Measurements from ENCODE around the gene TMEM190. TPM values are rescaled to one million over a fixed set of nuclear protein-coding genes. Genes with fewer than 3 reads are reported as not detected.
A peak's percentile ranks its signal among the peaks of the same experiment; 100 is the strongest.

The TMEM190 gene
- total RNA-seq, 1 donor from 2014 or later: not detected

- ATAC-seq: no peak
- intact Hi-C loops (cut with DNase I): no loop called here
- no peak for DNase-seq
- H3K9me3 ChIP-seq: no peaks in the 10 kb centered on the region
- H3K27ac ChIP-seq: no peak within 1 kb of the TSS
- peaks cover 14% of the 10 kb centered on the region for H3K4me1 ChIP-seq
- TF ChIP-seq, protein P1, sequence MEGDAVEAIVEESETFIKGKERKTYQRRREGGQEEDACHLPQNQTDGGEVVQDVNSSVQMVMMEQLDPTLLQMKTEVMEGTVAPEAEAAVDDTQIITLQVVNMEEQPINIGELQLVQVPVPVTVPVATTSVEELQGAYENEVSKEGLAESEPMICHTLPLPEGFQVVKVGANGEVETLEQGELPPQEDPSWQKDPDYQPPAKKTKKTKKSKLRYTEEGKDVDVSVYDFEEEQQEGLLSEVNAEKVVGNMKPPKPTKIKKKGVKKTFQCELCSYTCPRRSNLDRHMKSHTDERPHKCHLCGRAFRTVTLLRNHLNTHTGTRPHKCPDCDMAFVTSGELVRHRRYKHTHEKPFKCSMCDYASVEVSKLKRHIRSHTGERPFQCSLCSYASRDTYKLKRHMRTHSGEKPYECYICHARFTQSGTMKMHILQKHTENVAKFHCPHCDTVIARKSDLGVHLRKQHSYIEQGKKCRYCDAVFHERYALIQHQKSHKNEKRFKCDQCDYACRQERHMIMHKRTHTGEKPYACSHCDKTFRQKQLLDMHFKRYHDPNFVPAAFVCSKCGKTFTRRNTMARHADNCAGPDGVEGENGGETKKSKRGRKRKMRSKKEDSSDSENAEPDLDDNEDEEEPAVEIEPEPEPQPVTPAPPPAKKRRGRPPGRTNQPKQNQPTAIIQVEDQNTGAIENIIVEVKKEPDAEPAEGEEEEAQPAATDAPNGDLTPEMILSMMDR (IDR thresholded peaks at IDR 0.05): no peak
- peaks cover 40% of the 10 kb centered on the region for H3K27me3 ChIP-seq
- no peaks in the 10 kb centered on the region for H3K36me3 ChIP-seq
- peak within 1 kb of the TSS; percentile 46 for H3K4me3 ChIP-seq
These were observed 21.9 kb upstream of the TMEM190 start, which contains the start of gene COX6B2 for GRCh38 chr19:55354698-55355212. TSS of gene COX6B2 (minus strand) at chr19:55354719. CDS start at chr19:55354521, 198 bp downstream.

DNA sequence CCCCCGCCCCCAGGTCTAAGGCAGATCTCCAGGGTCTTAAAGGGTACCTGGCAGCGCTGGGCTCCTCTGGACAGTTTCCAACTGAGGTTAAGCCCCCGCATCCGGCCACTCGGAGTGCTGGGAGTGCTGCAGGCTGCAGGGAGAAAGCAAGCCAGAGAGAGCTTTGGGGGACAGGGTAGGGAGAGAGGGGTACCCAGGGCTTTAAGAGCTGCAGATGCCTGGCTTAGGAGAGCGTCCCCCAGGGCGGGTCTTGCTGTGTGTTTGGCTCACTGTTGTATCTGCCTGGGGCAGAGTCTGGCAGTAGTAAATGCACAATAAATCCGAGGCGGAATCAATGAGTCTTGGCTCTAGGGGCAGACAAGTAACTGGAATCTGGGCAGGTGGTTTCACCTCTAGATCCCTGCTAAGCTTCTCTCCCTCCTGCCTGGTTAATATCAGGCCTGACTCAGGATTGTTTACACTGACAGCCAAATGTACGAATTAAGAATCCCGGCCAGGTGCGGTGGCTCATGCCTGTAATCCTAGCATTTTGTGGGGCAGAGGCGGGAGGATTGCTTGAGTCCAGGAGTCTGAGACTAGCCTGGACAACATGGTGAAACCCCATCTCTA, 21.3 kb upstream of the TMEM190 start:
- TF ChIP-seq, protein P1 (IDR thresholded peaks at IDR 0.05): no peak
- Histone ChIP-seq H3K36me3 (no peaks in the 10 kb centered on the region), H3K4me3 (no peak overlapping the region), H3K27ac (no peak overlapping the region), H3K9me3 (no peaks in the 10 kb centered on the region), H3K4me1 (peaks cover 14% of the 10 kb centered on the region), H3K27me3 (peaks cover 40% of the 10 kb centered on the region)
- no peak for ATAC-seq
- DNase-seq: no peak
- intact Hi-C loops (cut with DNase I): no loop called here

DNA sequence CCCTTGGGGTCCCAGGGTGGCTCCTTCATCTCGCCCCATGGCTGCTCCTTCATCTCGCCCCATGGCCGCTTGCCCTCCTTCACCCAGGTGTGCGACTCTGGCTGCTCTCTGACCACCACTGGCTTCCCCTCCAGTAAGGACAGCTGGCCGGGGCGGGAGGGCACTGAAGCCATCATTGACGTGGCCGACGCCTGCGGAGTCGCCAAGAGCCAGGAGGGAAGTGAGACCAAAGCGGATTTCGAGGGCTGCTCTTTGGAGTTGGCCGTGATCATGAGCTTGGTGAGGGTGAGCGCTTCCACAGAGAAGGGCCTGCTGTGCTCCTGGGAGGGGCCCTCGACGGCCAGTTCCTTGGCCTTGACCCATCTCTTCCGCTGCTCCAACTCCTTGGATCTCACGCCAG, 18.1 kb upstream of the TMEM190 start:
- no peak overlapping the region for H3K27ac ChIP-seq
- no peaks in the 10 kb centered on the region for H3K36me3 ChIP-seq
- peaks cover 10% of the 10 kb centered on the region for H3K27me3 ChIP-seq
- DNase-seq: no peak
- H3K9me3 ChIP-seq: no peaks in the 10 kb centered on the region
- H3K4me1 ChIP-seq: peaks cover 9% of the 10 kb centered on the region
- no peak for ATAC-seq
- H3K4me3 ChIP-seq: no peak overlapping the region
- intact Hi-C loops (cut with DNase I): no loop called here
- TF ChIP-seq, protein P1 (IDR thresholded peaks at IDR 0.05): no peak

GRCh38 chr19:55358943-55359908, 17.4 kb upstream of the TMEM190 start:
- TF ChIP-seq, protein P1 (IDR thresholded peaks at IDR 0.05): no peak
- Histone ChIP-seq H3K27ac (no peak overlapping the region), H3K4me1 (peaks cover 5% of the 10 kb centered on the region), H3K27me3 (peaks cover 7% of the 10 kb centered on the region), H3K36me3 (no peaks in the 10 kb centered on the region), H3K9me3 (no peaks in the 10 kb centered on the region), H3K4me3 (no peak overlapping the region)
- ATAC-seq: no peak
- no peak for DNase-seq
- intact Hi-C loops (cut with DNase I): no loop called here

DNA sequence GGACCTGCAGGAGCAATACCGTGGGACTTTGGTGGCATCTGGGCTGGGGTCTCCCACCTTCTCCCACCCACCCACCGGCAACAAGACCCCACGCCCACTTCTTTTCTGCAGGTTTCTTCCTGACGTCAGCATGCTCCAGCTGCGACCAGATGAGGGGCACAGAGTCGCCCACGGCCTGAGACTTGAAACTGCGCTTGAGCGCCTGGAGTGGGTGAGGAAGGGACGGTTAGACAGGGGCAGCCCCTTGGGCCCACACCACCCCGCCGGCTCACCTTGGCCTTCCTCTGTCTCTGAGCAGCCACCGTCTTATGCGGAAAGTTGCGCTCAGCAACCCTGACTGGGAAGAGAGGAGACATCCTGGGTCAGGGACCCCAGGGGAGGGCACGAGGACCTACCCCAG, 15.7 kb upstream of the TMEM190 start:
- Histone ChIP-seq H3K36me3 (no peaks in the 10 kb centered on the region), H3K9me3 (no peaks in the 10 kb centered on the region), H3K4me3 (no peak overlapping the region), H3K4me1 (no peaks in the 10 kb centered on the region), H3K27ac (no peak overlapping the region), H3K27me3 (no peaks in the 10 kb centered on the region)
- intact Hi-C loops (cut with DNase I): no loop called here
- TF ChIP-seq, protein P1 (IDR thresholded peaks at IDR 0.05): no peak
- no peak for DNase-seq
- no peak for ATAC-seq

All from upper lobe of right lung (tissue), 1 donor.